Measurements from ENCODE around the gene ALDH2.
"Not testable (repeated sequence)": the region's sequence is repeated elsewhere in the genome, so short reads cannot be mapped to it uniquely, and the experiment has no call there.

The ALDH2 gene

DNA sequence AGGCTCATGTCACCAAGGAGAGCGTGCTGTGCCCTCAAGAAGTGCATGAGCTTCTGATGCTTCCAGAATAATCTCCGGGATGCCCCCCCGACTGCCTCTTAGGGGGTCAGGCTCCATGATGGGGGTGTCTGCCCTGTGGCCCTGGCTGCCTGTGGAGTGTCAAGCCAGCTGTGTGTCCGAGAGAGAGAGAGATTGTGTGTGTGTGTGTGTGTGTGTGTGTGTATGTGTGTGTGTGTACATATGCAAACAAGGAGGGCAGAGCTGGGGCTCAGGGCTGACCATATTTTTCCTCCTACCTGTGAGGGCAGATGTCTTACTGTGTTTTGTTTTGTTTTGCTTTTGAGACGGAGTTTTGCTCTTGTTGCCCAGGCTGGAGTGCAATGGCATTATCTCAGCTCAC lies 5.6 kb upstream of the ALDH2 start:
- Histone ChIP-seq H3K4me3 (ENCODE audit: low read depth, low read length) (no peak overlapping the region), H3K27me3 (ENCODE audit: control insufficient read depth, insufficient read depth, low read length) (peaks cover 2% of the 10 kb centered on the region), H3K36me3 (ENCODE audit: control insufficient read depth, insufficient read depth, low read length) (peaks cover 2% of the 10 kb centered on the region), H3K9me3 (ENCODE audit: control insufficient read depth, insufficient read depth, low read length) (no peaks in the 10 kb centered on the region), H3K4me1 (ENCODE audit: control insufficient read depth, insufficient read depth, low read length) (peaks cover 10% of the 10 kb centered on the region), H3K9ac (ENCODE audit: low read depth, low read length) (no peak overlapping the region)

GRCh38 chr12:111761706-111762105 lies 5.0 kb upstream of the ALDH2 start:
- Histone ChIP-seq H3K27me3 (ENCODE audit: control insufficient read depth, insufficient read depth, low read length) (peaks cover 4% of the 10 kb centered on the region), H3K9ac (ENCODE audit: low read depth, low read length) (no peak overlapping the region), H3K4me3 (ENCODE audit: low read depth, low read length) (no peak overlapping the region), H3K36me3 (ENCODE audit: control insufficient read depth, insufficient read depth, low read length) (peaks cover 2% of the 10 kb centered on the region), H3K4me1 (ENCODE audit: control insufficient read depth, insufficient read depth, low read length) (peaks cover 10% of the 10 kb centered on the region), H3K9me3 (ENCODE audit: control insufficient read depth, insufficient read depth, low read length) (no peaks in the 10 kb centered on the region)

GRCh38 chr12:111763552-111763951 lies 3.2 kb upstream of the ALDH2 start:
- H3K4me3 ChIP-seq (ENCODE audit: low read depth, low read length); H3K9ac ChIP-seq (ENCODE audit: low read depth, low read length); H3K9me3 ChIP-seq (ENCODE audit: control insufficient read depth, insufficient read depth, low read length); H3K36me3 ChIP-seq (ENCODE audit: control insufficient read depth, insufficient read depth, low read length): not testable (repeated sequence)
- Histone ChIP-seq H3K4me1 (ENCODE audit: control insufficient read depth, insufficient read depth, low read length) (peaks cover 13% of the 10 kb centered on the region), H3K27me3 (ENCODE audit: control insufficient read depth, insufficient read depth, low read length) (peaks cover 11% of the 10 kb centered on the region)

GRCh38 chr12:111764120-111764821 lies 2.5 kb upstream of the ALDH2 start:
- peaks cover 2% of the 10 kb centered on the region for H3K36me3 ChIP-seq (ENCODE audit: control insufficient read depth, insufficient read depth, low read length)
- no peak overlapping the region for H3K9ac ChIP-seq (ENCODE audit: low read depth, low read length)
- no peaks in the 10 kb centered on the region for H3K9me3 ChIP-seq (ENCODE audit: control insufficient read depth, insufficient read depth, low read length)
- H3K27me3 ChIP-seq (ENCODE audit: control insufficient read depth, insufficient read depth, low read length), result peaks cover 11% of the 10 kb centered on the region
- peaks cover 13% of the 10 kb centered on the region for H3K4me1 ChIP-seq (ENCODE audit: control insufficient read depth, insufficient read depth, low read length)
- H3K4me3 ChIP-seq (ENCODE audit: low read depth, low read length), result no peak overlapping the region

DNA sequence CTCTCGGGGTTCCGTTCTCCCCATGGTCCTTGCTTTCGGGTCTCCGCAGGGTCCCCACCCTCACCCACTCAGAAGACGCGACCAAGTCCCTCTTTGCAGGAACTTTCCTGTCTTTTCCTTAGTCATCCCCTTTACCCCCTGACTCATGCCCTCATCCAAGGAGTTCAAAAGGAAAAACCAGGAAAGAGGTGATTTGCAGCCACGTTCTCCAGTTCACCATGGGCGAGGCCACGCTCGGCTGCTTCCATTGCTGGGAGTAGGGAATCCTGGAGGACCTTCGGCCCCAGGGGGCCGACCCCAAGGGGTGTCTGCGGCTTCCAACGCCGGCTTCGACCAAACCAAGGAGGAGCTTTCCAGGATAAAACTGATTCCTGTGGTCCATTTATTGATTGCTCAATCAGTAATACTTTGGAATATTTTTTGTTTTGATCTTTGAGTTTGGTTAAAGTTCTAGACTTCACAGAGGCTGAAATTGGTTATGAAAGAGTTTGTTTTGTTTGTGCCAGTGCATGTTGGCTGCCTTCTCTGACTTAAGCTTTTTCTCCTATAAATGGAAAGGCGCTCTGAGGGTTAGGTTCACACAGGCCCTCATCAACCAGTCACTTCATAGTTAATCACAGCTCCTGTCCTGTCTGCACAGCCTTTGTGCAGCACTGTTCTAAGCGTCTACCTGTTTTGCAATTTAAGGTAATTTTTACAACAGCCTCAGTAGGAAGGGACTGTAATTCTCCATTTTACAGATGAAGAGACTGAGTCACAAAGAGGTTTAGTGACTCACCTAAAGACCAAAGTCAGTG lies 827 bp downstream of the ALDH2 start:
- Histone ChIP-seq H3K9me3 (ENCODE audit: control insufficient read depth, insufficient read depth, low read length) (no peaks in the 10 kb centered on the region), H3K4me1 (ENCODE audit: control insufficient read depth, insufficient read depth, low read length) (peaks cover 8% of the 10 kb centered on the region), H3K4me3 (ENCODE audit: low read depth, low read length) (peak overlapping the region; percentile 88), H3K9ac (ENCODE audit: low read depth, low read length) (peak overlapping the region; percentile 85), H3K36me3 (ENCODE audit: control insufficient read depth, insufficient read depth, low read length) (peaks cover 2% of the 10 kb centered on the region), H3K27me3 (ENCODE audit: control insufficient read depth, insufficient read depth, low read length) (peaks cover 11% of the 10 kb centered on the region)

GRCh38 chr12:111768159-111768895 lies 1.6 kb downstream of the ALDH2 start:
- no peak overlapping the region for H3K9ac ChIP-seq (ENCODE audit: low read depth, low read length)
- H3K4me3 ChIP-seq (ENCODE audit: low read depth, low read length), result peak overlapping the region; percentile 3
- no peaks in the 10 kb centered on the region for H3K9me3 ChIP-seq (ENCODE audit: control insufficient read depth, insufficient read depth, low read length)
- H3K4me1 ChIP-seq (ENCODE audit: control insufficient read depth, insufficient read depth, low read length), result peaks cover 8% of the 10 kb centered on the region
- peaks cover 11% of the 10 kb centered on the region for H3K27me3 ChIP-seq (ENCODE audit: control insufficient read depth, insufficient read depth, low read length)
- peaks cover 2% of the 10 kb centered on the region for H3K36me3 ChIP-seq (ENCODE audit: control insufficient read depth, insufficient read depth, low read length)

- Histone ChIP-seq H3K4me3 (ENCODE audit: low read depth, low read length) (no peak overlapping the region), H3K4me1 (ENCODE audit: control insufficient read depth, insufficient read depth, low read length) (peaks cover 8% of the 10 kb centered on the region), H3K36me3 (ENCODE audit: control insufficient read depth, insufficient read depth, low read length) (peaks cover 2% of the 10 kb centered on the region), H3K9me3 (ENCODE audit: control insufficient read depth, insufficient read depth, low read length) (no peaks in the 10 kb centered on the region), H3K27me3 (ENCODE audit: control insufficient read depth, insufficient read depth, low read length) (peaks cover 11% of the 10 kb centered on the region), H3K9ac (ENCODE audit: low read depth, low read length) (no peak overlapping the region)
Observed at GRCh38 chr12:111769599-111769998, 2.9 kb downstream of the ALDH2 start.

DNA sequence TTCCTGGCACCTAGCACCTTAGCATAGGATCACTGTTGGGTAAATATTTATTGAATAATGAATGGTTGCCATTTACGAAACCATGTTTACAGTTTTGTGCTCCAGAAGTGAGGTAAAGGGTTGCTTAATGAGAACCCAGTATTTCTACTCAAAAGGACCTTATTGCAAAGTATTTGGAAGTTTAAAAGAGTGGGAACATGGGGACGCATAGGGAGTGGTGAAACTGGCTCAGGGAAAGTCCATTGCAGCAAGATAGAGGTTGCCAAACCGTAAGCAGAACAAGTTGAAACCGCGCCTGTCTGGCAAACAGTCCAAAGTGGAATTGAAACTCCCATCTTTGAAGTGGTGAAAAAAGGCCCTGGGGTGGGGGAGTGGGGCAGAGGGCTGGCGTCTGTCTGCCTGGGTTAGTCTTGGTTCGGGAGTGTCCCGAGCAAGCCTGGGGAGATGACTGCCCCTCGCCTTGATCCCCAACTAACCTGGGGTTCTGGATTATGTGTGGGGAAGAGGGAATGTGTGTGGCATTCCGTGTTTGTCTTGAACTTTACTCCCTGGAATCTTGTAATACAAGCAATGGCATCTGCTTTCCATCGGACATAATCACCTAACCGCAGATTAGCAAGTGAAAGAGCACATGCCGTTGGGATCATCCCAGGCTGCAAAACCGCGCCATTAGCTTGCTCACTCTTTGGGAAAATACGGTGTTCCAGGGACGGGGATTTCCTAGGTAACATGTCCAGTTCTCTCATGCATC lies 7.2 kb downstream of the ALDH2 start:
- H3K27me3 ChIP-seq (ENCODE audit: control insufficient read depth, insufficient read depth, low read length), result no peaks in the 10 kb centered on the region
- H3K9ac ChIP-seq (ENCODE audit: low read depth, low read length), result no peak overlapping the region
- H3K4me3 ChIP-seq (ENCODE audit: low read depth, low read length), result no peak overlapping the region
- no peaks in the 10 kb centered on the region for H3K9me3 ChIP-seq (ENCODE audit: control insufficient read depth, insufficient read depth, low read length)
- H3K4me1 ChIP-seq (ENCODE audit: control insufficient read depth, insufficient read depth, low read length), result peaks cover 3% of the 10 kb centered on the region
- peaks cover 3% of the 10 kb centered on the region for H3K36me3 ChIP-seq (ENCODE audit: control insufficient read depth, insufficient read depth, low read length)

DNA sequence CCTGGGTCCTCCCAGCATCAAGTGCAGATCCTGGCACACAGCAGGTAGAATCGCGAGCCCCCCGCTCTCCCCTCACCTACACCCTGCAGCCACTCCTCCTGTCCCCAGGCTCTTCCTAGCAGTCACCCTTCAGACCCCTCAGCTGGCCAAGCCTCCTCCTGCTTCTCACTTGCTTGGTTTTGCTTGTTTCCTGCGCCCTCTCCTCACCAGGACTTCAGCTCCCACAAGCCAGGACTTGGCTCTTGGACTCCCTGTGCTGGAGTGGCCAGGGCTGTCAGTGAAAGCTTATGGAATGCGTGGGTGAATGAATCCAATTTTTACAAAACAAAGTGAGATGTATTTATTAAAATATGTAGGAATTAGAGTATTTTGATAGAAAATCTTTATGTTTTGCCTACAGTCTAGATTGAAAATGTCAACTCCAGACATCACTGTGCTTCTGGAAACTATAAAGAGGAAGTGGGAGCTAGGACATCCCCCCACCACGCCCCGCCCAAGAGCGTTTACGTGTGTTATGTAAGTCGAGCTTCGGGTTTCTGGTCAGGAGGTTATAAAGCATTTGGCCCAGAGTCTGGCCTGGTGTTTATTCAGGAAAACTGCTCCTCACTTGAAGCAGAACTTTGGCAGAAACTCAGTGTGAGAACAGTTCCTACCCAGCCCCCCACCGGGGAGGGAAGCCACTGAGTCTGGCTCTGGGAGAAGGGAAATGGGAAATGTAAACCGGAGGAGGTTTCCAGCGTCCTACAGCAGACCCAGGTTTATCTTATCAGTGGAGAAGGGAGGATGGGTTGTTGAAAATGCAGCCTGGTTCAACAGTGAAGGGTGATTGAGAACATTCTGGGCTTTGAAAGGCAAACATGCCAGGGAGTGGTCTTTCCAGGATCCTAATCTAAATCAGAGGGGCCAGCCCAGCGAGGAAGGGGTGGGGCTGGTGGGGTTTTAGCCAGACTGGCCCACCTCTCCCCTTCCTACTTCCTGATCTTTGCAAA lies 8.8 kb downstream of the ALDH2 start:
- Histone ChIP-seq H3K27me3 (ENCODE audit: control insufficient read depth, insufficient read depth, low read length) (no peaks in the 10 kb centered on the region), H3K9ac (ENCODE audit: low read depth, low read length) (no peak overlapping the region), H3K36me3 (ENCODE audit: control insufficient read depth, insufficient read depth, low read length) (peaks cover 5% of the 10 kb centered on the region), H3K4me3 (ENCODE audit: low read depth, low read length) (no peak overlapping the region), H3K4me1 (ENCODE audit: control insufficient read depth, insufficient read depth, low read length) (peaks cover 3% of the 10 kb centered on the region), H3K9me3 (ENCODE audit: control insufficient read depth, insufficient read depth, low read length) (no peaks in the 10 kb centered on the region)

DNA sequence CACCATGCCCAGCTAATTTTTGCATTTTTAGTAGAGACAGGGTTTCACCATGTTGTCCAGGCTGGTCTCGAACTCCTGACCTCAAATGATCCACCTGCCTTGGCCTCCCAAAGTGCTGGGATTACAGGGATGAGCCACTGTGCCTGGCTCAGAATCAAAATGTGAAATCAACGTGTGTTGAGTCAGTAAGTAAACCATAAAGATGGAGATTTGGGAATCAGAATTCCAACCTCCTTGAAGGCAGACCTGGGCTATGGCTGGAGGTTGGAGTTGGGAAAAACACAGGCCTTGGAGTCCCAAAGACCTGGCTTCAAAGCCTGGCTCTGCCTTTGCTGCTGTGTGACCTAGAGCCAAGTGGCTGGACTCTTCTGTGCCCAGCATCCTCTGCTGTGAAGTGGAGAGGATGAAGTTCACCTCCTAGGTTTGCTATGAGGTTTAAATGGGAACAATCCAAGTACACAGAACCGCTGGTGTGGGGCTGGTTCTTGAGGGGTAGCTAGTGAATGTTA lies 10.2 kb downstream of the ALDH2 start:
- H3K9me3 ChIP-seq (ENCODE audit: control insufficient read depth, insufficient read depth, low read length), result peaks cover 3% of the 10 kb centered on the region
- H3K4me3 ChIP-seq (ENCODE audit: low read depth, low read length), result no peak overlapping the region
- no peak overlapping the region for H3K9ac ChIP-seq (ENCODE audit: low read depth, low read length)
- H3K4me1 ChIP-seq (ENCODE audit: control insufficient read depth, insufficient read depth, low read length), result peaks cover 3% of the 10 kb centered on the region
- H3K36me3 ChIP-seq (ENCODE audit: control insufficient read depth, insufficient read depth, low read length), result peaks cover 6% of the 10 kb centered on the region
- no peaks in the 10 kb centered on the region for H3K27me3 ChIP-seq (ENCODE audit: control insufficient read depth, insufficient read depth, low read length)

All from iPS-15b (cell line).